Neural cell (in vitro differentiated cells): ENCODE measurements around the gene ACER2.

Source experiments
- CTCF ChIP-seq: fragments of 450-650 bp; IDR thresholded peaks from 2 replicates; pipeline ENCODE4 v1.5.1; 2014; ENCODE audit warnings: antibody characterized with exemption, mild to moderate bottlenecking, moderate library complexity; ENCODE audit not compliant: poor library complexity, severe bottlenecking
- EP300 ChIP-seq: fragments of 450-650 bp; conservative IDR thresholded peaks from 2 replicates; pipeline ENCODE4 v1.6.1; 2014; ENCODE audit warnings: antibody characterized with exemption, mild to moderate bottlenecking, moderate library complexity; ENCODE audit not compliant: poor library complexity, severe bottlenecking
- EZH2 ChIP-seq: fragments of 200-600, 300-800 bp; shearing (Covaris generic), sonication (generic); IDR thresholded peaks from 2 replicates; pipeline ENCODE4 v1.6.1; 2014; ENCODE audit warnings: antibody characterized with exemption, low read length, borderline replicate concordance, mild to moderate bottlenecking; ENCODE audit not compliant: insufficient read depth, poor library complexity, severe bottlenecking
- REST ChIP-seq: IDR thresholded peaks from 2 replicates; pipeline ENCODE4 v1.6.1; 2012; ENCODE audit warnings: borderline replicate concordance

- TF ChIP-seq REST (no peak), CTCF (no peak), EP300 (no peak), EZH2 (no peak)
These were observed 51.4 kb downstream of the ACER2 start for GRCh38 chr9:19460243-19460642.
